Jurkat, Clone E6-1 (cell line): ENCODE measurements around the gene POLR1B.

Experiments
- DNase-seq: peaks from one replicate; pipeline ENCODE4 v3.0.0-alpha.2; 2011; ENCODE audit warnings: low read depth, low spot score
- H3K4me3 ChIP-seq: 2 replicates; pipeline ENCODE4 v1.5.1; 2011; ENCODE audit warnings: mild to moderate bottlenecking, low read length, control low read depth, moderate library complexity

Gene POLR1B

GRCh38 chr2:112623913-112624777 is 81.9 kb downstream of the POLR1B start:
- no peak for DNase-seq

GRCh38 chr2:112625474-112626114 is 83.3 kb downstream of the POLR1B start:
- H3K4me3 ChIP-seq: no peak overlapping the region
- DNase-seq: no peak

More at GRCh38 chr2:112623913-112624777, 81.9 kb downstream of the POLR1B start:
- H3K4me3 ChIP-seq: no peak overlapping the region

- peak overlapping the region; percentile 47 for H3K4me3 ChIP-seq
- peak; percentile 60 for DNase-seq
These were observed 84.4 kb downstream of the POLR1B start for GRCh38 chr2:112626604-112627059.
